COR-L47 (cell line): Measurements from ENCODE around the gene LCE3D.
A peak's percentile ranks its signal among the peaks of the same experiment; 100 is the strongest.
"Not testable (repeated sequence)": the region's sequence is repeated elsewhere in the genome, so short reads cannot be mapped to it uniquely, and the experiment has no call there.

ENCODE experiments used
- DNase-seq: peaks from one replicate; lab custom pipeline; 2025; lab: John Stamatoyannopoulos, UW

LCE3D gene

DNA sequence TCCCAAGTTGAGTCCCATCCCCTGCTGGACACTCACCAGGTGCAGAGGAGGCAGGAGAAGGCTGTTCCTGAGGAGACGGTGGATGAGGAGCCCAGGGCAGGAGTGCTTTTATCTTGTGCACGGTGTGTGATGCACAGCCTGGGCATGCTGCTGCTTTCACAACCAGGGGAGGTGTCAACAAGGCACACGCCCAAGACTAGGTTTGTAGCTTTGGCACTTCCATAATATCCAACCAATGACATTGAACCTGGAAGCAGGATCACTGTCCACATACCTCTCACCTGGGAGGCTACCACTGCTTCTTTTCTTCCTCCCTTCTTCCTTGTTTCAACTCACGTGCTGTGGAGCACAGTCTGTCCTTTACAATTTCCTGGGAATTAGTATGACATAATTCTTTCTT, at the start of gene LCE3D:
LCE3D (minus strand) TSS at position 84 of the 400 bp plus-strand sequence. CDS start 580 bp downstream, outside the sequence.
- no peak for DNase-seq

GRCh38 chr1:152626744-152627143, 46.4 kb upstream of the LCE3D start:
- DNase-seq, result no peak

- DNase-seq, result no peak
These were observed 43.0 kb upstream of the LCE3D start for GRCh38 chr1:152623203-152623844.

GRCh38 chr1:152622803-152623202, 42.5 kb upstream of the LCE3D start, which contains the start of gene LCE3A:
LCE3A (minus strand) TSS chr1:152623103; CDS start chr1:152623103, 0 bp downstream.
- no peak for DNase-seq

- no peak for DNase-seq
These were observed 41.7 kb upstream of the LCE3D start for GRCh38 chr1:152621993-152622392.

GRCh38 chr1:152613511-152613910, 33.2 kb upstream of the LCE3D start, which contains the start of gene LCE3B:
LCE3B (plus strand) TSS chr1:152613811; CDS start chr1:152613811, 0 bp downstream.
- no peak for DNase-seq

DNA sequence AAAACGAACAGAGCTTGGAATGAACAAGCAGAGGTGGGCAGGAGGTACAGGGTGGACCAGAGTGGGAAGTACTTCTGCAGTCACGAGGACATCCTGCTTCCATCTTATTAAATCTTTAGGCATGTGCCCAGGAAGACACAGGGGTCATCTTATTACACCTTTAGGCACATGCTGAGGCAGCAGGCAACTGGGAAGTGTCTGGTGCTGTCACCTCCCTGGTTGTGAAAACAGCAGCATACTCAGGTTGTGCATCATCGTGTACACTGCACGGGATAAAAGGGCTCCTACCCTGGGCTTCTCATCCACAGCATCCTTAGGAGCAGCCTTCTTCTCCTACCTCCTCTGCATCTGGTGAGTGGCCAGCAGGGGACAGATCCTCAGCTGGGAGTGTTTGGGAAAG, 19.6 kb upstream of the LCE3D start, which contains the start of gene LCE3C:
LCE3C (plus strand) TSS at position 301 of the 400 bp plus-strand sequence. CDS start 498 bp downstream, outside the sequence.
- no peak for DNase-seq

DNA sequence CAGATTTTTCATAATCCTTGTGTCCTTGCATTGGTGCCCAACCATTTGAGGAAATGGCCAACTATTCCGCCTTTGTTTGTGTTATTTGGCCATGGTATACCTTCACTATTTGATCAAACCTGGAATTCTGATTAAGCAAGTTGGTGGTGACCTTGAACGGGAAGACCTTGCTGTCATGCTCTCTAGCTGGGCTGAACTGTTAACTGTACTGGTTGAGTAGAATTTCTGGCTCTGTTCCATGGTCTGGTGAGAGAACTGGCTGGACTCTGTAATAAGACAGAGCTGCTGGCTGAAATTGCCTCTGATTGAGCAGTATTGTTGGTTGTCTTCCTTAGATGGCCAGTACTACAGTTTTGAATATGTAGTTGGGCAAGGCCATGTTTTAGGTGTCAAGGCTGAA, 16.7 kb upstream of the LCE3D start:
- no peak for DNase-seq

GRCh38 chr1:152585586-152585985, 5.3 kb upstream of the LCE3D start:
- no peak for DNase-seq

DNA sequence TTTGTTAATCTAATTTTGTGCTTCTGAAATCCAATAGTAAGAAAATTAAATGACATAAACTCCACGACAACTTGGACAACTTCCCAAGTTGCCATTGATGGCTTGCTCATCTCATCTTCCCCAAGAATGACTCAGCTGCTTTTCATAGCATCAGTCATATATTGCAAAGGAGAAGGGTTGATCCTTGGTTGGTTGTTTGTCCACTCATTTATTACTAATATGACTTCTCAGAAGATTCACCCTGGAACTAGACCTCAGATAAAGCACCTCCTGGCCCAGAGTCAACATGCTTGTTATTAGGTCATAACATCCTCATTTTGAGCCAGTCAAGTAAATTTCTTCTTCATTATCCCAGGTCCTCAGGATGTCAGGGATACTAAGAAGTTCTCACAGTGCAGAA, 2.3 kb upstream of the LCE3D start:
- DNase-seq, result no peak

GRCh38 chr1:152579526-152579925, 790 bp downstream of the LCE3D start:
- DNase-seq, result not testable (repeated sequence)

DNA sequence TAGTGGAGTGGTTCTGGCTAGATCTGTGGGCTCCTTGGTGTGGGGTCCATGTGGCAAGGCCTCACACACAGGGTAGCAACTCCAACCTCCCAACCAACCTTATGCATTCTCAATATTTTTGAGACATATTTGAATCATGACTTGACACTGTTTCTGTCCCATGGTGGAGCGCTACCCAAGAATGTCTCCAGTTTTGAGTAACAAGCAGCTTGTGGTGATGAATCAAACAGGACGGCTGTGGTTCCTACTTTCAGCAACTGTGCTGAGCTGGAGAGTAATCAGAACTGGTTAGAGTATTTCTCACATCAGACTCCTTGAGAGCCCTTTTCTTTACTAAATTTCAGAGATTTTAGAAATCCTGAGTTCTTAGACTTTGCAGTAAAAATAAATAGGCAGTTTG, 3.1 kb downstream of the LCE3D start:
- no peak for DNase-seq

DNA sequence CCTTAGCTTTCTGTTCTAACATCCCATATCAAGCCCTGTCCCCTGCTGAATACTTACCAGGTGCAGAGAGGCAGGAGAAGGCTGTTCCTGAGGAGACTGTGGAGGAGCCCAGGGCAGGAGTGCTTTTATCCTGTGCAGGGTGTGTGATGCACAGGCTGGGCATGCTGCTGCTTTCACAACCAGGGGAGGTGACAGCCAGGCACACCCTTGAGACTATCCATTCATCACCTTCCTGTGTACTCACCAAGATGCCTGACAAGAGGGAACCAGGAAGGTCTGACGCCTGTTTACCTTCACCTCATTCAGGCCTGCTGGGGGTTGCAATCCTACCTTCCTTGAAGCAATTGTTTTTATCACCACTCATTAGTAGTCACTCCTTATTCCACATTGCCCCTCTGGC, 13.6 kb downstream of the LCE3D start, which contains the start of gene LCE3E:
LCE3E (minus strand) TSS at position 100 of the 400 bp plus-strand sequence. CDS start 572 bp downstream, outside the sequence.
- no peak for DNase-seq

DNA sequence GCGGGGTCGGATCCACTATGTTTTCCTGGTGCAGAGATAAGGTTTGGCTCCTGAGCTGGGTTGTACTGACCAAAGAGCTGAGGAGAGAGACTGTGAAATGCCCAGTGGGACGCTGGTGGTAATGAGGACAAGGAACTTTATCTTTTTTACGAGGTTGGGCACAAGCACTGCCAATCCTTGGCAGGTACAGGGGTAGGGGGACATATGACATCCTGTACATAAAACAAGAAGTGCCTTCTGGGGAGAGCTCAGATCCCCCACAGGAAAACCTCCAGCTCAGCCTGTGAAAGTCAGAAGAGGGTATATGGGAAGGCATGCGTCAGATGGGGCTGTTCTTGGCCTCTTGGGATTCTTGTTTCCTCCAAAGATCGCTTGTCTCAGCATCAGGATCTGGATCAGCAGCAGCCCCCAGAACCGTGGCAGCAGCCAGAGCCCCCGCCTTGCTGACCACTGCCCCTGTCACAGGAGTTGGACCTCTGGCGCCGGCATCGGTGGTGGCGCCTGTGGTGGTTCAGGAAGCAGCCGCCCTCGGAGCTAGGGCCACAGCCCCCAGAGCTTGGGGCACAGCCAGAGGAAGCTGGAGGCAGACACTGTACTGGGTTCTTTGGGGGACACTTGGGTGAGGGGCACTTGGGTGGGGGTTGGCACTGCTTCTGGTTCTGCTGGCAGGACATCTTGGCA, 14.6 kb downstream of the LCE3D start:
- DNase-seq, result no peak

DNA sequence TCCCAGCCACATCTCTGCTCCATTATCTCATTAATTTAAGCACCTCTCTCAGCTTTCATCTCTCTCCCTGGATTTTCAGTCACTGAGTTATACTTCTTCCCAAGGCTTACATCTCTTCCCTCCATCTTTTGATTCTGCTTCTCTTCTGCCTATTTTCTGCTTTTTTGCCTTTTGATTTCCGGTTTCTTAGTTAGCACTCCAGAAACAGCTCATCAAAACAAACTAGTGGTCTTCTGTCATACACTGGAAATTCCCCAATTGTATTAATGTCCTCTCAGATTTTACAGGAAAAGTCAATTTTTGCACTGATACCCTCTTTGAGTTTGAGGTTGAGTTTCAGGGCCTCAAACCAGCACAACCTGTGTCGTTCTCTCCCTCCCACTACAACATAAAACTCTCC, 15.2 kb downstream of the LCE3D start:
- no peak for DNase-seq

DNA sequence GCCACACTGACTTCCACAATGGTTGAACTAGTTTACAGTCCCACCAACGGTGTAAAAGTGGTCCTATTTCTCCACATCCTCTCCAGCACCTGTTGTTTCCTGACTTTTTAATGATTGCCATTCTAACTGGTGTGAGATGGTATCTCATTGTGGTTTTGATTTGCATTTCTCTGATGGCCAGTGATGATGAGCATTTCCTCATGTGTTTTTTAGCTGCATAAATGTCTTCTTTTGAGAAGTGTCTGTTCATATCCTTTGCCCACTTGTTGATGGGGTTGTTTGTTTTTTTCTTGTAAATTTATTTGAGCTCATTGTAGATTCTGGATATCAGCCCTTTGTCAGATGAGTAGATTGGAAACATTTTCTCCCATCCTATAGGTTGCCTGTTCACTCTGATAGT, 32.0 kb downstream of the LCE3D start:
- not testable (repeated sequence) for DNase-seq

DNA sequence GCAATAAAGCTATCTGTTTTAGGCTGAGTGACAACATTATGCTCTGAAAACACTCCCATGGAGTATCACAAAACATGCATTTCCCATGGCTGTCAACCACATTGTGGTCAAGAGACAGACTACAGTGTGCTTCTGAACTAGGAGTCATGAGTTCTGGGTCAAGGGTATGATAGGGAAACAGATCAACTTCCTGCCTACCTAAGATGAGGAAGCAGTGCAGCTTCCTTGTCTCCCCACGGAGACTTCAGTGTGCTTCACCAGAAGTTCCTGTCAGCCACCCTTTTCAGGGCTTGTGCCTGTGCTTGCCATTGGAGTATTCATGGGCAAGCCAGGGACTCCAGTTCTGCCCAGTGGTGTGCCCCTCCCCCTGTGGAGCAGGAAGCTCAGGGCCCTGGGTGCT, 33.6 kb downstream of the LCE3D start:
- no peak for DNase-seq

DNA sequence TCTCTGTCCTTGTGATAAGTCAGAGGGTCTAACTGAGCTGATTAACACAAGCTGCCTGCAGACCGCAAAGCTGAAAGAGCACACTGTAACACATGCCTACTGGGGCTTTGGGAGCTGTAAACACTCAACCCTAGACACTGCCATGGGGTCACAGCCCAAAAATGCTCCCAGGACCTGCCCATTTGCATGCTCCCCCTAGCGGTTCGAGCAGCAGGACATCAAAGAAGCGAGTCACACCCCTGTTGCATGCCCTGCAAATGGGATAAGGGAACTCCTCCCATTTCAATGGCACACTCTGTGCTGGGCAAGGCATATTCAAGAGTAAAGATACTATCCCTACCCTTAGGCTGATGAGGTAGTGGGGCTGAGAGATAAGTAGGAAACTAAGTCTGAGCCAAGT, 36.5 kb downstream of the LCE3D start:
- no peak for DNase-seq

- DNase-seq, result no peak
These were observed 40.4 kb downstream of the LCE3D start for GRCh38 chr1:152539901-152540300.

- no peak for DNase-seq
These were observed 42.8 kb downstream of the LCE3D start for GRCh38 chr1:152537496-152537895.

- DNase-seq, result no peak
These were observed 44.5 kb downstream of the LCE3D start for GRCh38 chr1:152535774-152536173.

DNA sequence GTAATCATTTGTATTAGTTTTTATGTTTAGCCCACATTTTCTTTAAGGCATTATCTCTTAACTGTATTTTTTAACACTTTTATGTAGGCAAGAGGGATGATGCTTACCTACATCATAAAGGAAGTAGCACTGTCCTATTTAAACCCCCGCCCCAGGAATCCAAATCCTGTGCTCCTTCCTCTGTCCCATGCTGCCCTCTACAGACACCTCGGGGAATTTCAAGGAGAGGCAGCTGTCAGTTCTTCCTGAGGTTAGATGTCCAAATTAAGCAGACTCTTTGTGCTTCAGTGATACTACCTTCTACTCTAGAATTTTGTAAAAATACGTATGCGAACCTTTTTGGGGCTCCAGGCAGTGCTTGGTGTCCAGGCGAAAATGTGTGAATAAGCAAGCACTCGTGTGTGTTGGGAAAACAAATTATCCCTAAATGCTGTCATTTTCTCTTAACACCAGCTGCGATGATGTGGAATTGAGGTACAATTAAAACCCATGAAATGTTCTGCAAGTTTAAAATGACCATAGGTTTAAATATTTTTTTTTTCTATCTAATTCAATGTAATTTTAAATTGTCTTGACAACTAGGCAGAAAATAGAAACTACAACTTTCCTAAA, 46.9 kb downstream of the LCE3D start:
- peak; percentile 18 for DNase-seq
